Measurements from ENCODE around the gene AQP10. TPM values are rescaled to one million over a fixed set of nuclear protein-coding genes. Genes with fewer than 3 reads are reported as not detected.
"Not testable (repeated sequence)": the region's sequence is repeated elsewhere in the genome, so short reads cannot be mapped to it uniquely, and the experiment has no call there.

The AQP10 gene
- polyA plus RNA-seq, 1 donor (not counting 4 experiments of a cell fraction or from before 2014, with no cell fraction given): 0.85 TPM

- Histone ChIP-seq H3K27ac (ENCODE audit: control insufficient read depth, insufficient read depth, low read length) (peak overlapping the region; percentile 91), H3K9ac (ENCODE audit: control insufficient read depth, extremely low read depth, insufficient read depth, low read length) (peak overlapping the region; percentile 96), H4K20me1 (ENCODE audit: control insufficient read depth, extremely low read depth, insufficient read depth, low read length) (no peaks in the 10 kb centered on the region), H3K4me2 (ENCODE audit: control insufficient read depth, extremely low read depth, insufficient read depth, low read depth, low read length) (peak overlapping the region; percentile 89), H3K4me3 (ENCODE audit: control insufficient read depth in 2 of 3, extremely low read depth in 1 of 3, insufficient read depth in 2 of 3, low read depth in 1 of 3, low read length in 3 of 3) (peak overlapping the region; percentile 82 to 100 (median 95)), H3K79me2 (ENCODE audit: control insufficient read depth, insufficient read depth, low read length) (peaks cover 12% of the 10 kb centered on the region), H3K4me1 (ENCODE audit: control insufficient read depth, extremely low read depth, insufficient read depth, low read length) (peaks cover 4% of the 10 kb centered on the region), H3K9me3 (ENCODE audit: control insufficient read depth, low read depth, low read length) (no peaks in the 10 kb centered on the region), H3K36me3 (ENCODE audit: control insufficient read depth in 2 of 2, extremely low read depth in 1 of 2, insufficient read depth in 2 of 2, low read length in 2 of 2) (peaks cover 11 to 20% of the 10 kb centered on the region in 2 experiments), H3K9me1 (ENCODE audit: control insufficient read depth, extremely low read depth, insufficient read depth, low read length) (no peaks in the 10 kb centered on the region), H3K27me3 (ENCODE audit: control insufficient read depth, extremely low read depth, insufficient read depth, low read length) (no peaks in the 10 kb centered on the region), H2AFZ (ENCODE audit: control insufficient read depth, low read length) (peak overlapping the region; percentile 92)
- TF ChIP-seq CTCF (optimal IDR thresholded peaks at IDR 0.05 in 1 of 3, IDR thresholded peaks at IDR 0.05 in 1 of 3, conservative IDR thresholded peaks at IDR 0.05 in 1 of 3; ENCODE audit: extremely low read depth in 1 of 3, insufficient read depth in 2 of 3, low read length in 3 of 3) (no peak), EZH2 (IDR thresholded peaks at IDR 0.05; ENCODE audit: low read length) (no peak)
- DNase-seq (ENCODE audit: low read depth, low spot score): no peak
- no peak for FAIRE-seq
- dilution Hi-C loops (cut with MboI; ENCODE audit: extremely low pct_ligation_motif_present, low sequenced_read_pairs): no loop called here
Measured at GRCh38 chr1:154272999-154273563, 47.8 kb upstream of the AQP10 start.

DNA sequence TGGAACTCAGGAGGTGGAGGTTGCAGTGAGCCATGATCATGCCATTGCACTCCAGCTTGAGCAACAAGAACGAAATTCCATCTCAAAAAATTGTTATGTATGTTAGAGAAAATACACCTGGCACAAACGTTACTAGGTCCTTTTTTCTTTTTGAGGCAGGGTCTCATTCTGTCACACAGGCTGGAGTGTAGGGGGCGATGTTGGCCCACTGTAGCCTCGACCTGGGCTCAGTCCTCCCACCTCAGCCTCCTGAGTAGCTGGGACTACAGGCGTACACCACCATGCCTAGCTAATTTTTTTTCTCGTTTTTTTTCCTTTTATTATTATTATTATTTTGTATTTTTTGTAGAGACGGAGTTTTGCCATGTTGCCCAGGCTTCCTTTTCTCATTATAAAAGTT is 44.1 kb upstream of the AQP10 start:
- no peak overlapping the region for H3K4me3 ChIP-seq (ENCODE audit: control insufficient read depth in 2 of 3, extremely low read depth in 1 of 3, insufficient read depth in 2 of 3, low read depth in 1 of 3, low read length in 3 of 3)
- no peaks in the 10 kb centered on the region for H3K9me3 ChIP-seq (ENCODE audit: control insufficient read depth, low read depth, low read length)
- no peak overlapping the region for H2AFZ ChIP-seq (ENCODE audit: control insufficient read depth, low read length)
- dilution Hi-C loops (cut with MboI; ENCODE audit: extremely low pct_ligation_motif_present, low sequenced_read_pairs): no loop called here
- peaks cover 0 to 11% of the 10 kb centered on the region in 2 experiments for H3K36me3 ChIP-seq (ENCODE audit: control insufficient read depth in 2 of 2, extremely low read depth in 1 of 2, insufficient read depth in 2 of 2, low read length in 2 of 2)
- DNase-seq (ENCODE audit: low read depth, low spot score): no peak
- TF ChIP-seq EZH2 (IDR thresholded peaks at IDR 0.05; ENCODE audit: low read length) (no peak), CTCF (optimal IDR thresholded peaks at IDR 0.05 in 1 of 3, IDR thresholded peaks at IDR 0.05 in 1 of 3, conservative IDR thresholded peaks at IDR 0.05 in 1 of 3; ENCODE audit: extremely low read depth in 1 of 3, insufficient read depth in 2 of 3, low read length in 3 of 3) (peak in 2 of 3 experiments; percentile 23 to 35)
- FAIRE-seq: no peak
- H3K27me3 ChIP-seq (ENCODE audit: control insufficient read depth, extremely low read depth, insufficient read depth, low read length): no peaks in the 10 kb centered on the region
- peaks cover 12% of the 10 kb centered on the region for H3K79me2 ChIP-seq (ENCODE audit: control insufficient read depth, insufficient read depth, low read length)
- peaks cover 3% of the 10 kb centered on the region for H3K4me1 ChIP-seq (ENCODE audit: control insufficient read depth, extremely low read depth, insufficient read depth, low read length)
- H3K27ac ChIP-seq (ENCODE audit: control insufficient read depth, insufficient read depth, low read length): no peak overlapping the region
- H3K9ac ChIP-seq (ENCODE audit: control insufficient read depth, extremely low read depth, insufficient read depth, low read length): no peak overlapping the region
- H3K9me1 ChIP-seq (ENCODE audit: control insufficient read depth, extremely low read depth, insufficient read depth, low read length): no peaks in the 10 kb centered on the region
- no peak overlapping the region for H3K4me2 ChIP-seq (ENCODE audit: control insufficient read depth, extremely low read depth, insufficient read depth, low read depth, low read length)
- H4K20me1 ChIP-seq (ENCODE audit: control insufficient read depth, extremely low read depth, insufficient read depth, low read length): no peaks in the 10 kb centered on the region

GRCh38 chr1:154287591-154287990 is 33.3 kb upstream of the AQP10 start:
- H3K27ac ChIP-seq (ENCODE audit: control insufficient read depth, insufficient read depth, low read length); H3K36me3 ChIP-seq (ENCODE audit: control insufficient read depth in 2 of 2, extremely low read depth in 1 of 2, insufficient read depth in 2 of 2, low read length in 2 of 2); H3K4me3 ChIP-seq (ENCODE audit: control insufficient read depth in 2 of 3, extremely low read depth in 1 of 3, insufficient read depth in 2 of 3, low read depth in 1 of 3, low read length in 3 of 3); H3K27me3 ChIP-seq (ENCODE audit: control insufficient read depth, extremely low read depth, insufficient read depth, low read length); H3K4me1 ChIP-seq (ENCODE audit: control insufficient read depth, extremely low read depth, insufficient read depth, low read length); H3K79me2 ChIP-seq (ENCODE audit: control insufficient read depth, insufficient read depth, low read length); H3K4me2 ChIP-seq (ENCODE audit: control insufficient read depth, extremely low read depth, insufficient read depth, low read depth, low read length); H3K9me3 ChIP-seq (ENCODE audit: control insufficient read depth, low read depth, low read length); H3K9me1 ChIP-seq (ENCODE audit: control insufficient read depth, extremely low read depth, insufficient read depth, low read length); DNase-seq (ENCODE audit: low read depth, low spot score); FAIRE-seq; H4K20me1 ChIP-seq (ENCODE audit: control insufficient read depth, extremely low read depth, insufficient read depth, low read length); dilution Hi-C loops (cut with MboI; ENCODE audit: extremely low pct_ligation_motif_present, low sequenced_read_pairs); H3K9ac ChIP-seq (ENCODE audit: control insufficient read depth, extremely low read depth, insufficient read depth, low read length); H2AFZ ChIP-seq (ENCODE audit: control insufficient read depth, low read length): not testable (repeated sequence)

All from keratinocyte (primary cell).